ENCODE measurements around the gene SIPA1L3.

SIPA1L3 gene

GRCh38 chr19:37999309-38000213 lies 92.6 kb downstream of the SIPA1L3 start:
- DNase-seq (ENCODE audit: low read depth in 2 of 2) = no peak

DNA sequence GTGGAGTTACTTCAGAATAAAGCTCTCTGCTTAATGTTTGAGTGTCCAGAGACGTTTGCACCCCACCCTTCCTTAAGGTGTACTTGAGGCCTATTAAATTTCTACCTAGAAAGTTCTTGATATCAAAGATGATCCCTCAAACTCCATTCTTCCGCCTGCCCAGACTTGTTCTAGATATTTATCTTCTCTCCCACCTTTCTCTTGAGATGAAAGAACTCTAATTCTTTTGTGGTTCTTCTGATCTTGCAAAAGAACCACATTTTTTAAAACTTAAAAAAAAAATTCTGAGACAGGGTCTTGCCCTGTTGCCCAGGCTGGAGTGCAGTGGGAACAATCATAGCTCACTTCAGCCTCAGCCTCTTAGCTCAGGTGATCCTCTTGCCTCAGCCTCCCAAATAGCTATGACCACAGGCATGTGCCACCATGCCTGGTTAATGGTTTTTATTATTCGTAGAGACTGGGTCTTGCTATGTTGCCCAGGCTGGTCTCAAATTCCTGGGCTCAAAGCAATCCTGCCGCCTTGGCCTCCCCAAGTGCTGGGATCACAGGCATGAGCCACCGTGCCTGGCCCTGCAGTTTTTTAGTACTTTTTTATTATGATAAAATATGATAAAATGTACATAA lies 94.3 kb downstream of the SIPA1L3 start:
- DNase-seq (ENCODE audit: low read depth in 2 of 2) = no peak

- no peak for DNase-seq (ENCODE audit: low read depth in 2 of 2)
These were observed 96.6 kb downstream of the SIPA1L3 start for GRCh38 chr19:38003438-38004185.

- no peak for DNase-seq (ENCODE audit: low read depth in 2 of 2)
These were observed 97.1 kb downstream of the SIPA1L3 start for GRCh38 chr19:38004186-38004520.

GRCh38 chr19:38004521-38005223 lies 97.7 kb downstream of the SIPA1L3 start:
- DNase-seq (ENCODE audit: low read depth in 2 of 2) = no peak

GRCh38 chr19:38005224-38005614 lies 98.2 kb downstream of the SIPA1L3 start:
- DNase-seq (ENCODE audit: low read depth in 2 of 2) = no peak

DNA sequence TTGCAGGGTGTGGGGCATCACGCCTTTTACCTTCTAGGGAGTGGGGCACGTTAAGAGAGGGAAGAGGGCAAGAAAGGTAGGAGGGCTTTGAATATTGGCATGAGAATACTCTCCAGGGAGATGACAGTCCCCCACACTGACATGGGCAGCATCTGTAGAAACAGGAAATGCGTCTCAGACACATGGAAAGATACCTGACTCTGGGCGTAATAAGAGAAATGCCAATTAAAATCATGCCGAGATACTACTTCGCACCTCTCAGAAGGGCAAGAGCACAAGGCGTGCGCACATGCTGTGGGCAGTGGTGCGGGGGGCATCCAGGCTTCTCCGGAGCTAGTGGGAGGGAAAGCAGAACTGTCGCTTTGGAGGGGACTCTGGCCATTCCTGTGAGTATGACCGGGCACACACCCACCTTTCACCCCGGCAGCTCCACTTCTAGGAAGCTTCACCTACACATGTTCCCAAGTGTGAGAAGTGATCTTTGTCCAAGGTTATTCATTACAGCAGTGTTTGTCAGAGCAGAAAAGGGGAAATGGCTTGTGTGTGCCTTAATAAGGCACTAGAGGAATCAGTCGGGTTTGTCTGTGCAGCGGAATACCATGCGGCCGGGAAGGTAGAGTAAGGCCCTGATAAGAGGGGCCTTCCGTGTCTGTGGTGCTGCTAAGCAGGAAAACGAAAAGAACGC lies 99.5 kb downstream of the SIPA1L3 start:
- DNase-seq (ENCODE audit: low read depth in 2 of 2) = no peak

DNA sequence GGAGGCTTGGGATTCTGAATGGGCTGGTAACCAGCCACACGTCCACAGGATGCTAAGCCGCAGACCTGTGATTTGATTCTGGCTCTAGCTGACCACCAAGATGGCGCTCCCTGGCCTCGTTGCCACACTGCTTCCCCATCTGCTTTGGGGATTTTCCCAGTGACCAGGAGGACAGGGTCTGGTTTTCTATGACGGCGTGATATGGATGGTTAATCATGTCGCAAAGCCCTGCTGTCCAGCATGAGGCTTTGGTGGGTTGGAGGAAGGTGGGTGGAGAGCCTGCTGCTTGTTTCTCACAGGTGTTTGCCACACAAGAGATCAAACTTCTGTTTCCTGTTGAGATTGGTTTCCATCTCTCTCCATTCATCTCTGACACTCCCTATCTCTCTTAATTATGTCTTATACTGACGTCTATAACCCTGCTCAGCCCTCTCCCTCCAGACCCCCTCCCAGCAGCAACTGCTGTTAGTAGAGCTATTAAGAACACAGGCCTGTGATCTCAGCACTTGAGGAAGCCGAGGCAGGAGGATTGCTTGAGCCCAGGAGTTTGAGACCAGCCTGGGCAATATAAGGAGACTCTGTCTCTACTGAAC lies 102.7 kb downstream of the SIPA1L3 start:
- no peak for DNase-seq (ENCODE audit: low read depth in 2 of 2)

GRCh38 chr19:38011426-38011825 lies 104.4 kb downstream of the SIPA1L3 start:
- no peak for DNase-seq (ENCODE audit: low read depth in 2 of 2)

GRCh38 chr19:38012290-38012689 lies 105.3 kb downstream of the SIPA1L3 start:
- no peak for DNase-seq (ENCODE audit: low read depth in 2 of 2)

DNA sequence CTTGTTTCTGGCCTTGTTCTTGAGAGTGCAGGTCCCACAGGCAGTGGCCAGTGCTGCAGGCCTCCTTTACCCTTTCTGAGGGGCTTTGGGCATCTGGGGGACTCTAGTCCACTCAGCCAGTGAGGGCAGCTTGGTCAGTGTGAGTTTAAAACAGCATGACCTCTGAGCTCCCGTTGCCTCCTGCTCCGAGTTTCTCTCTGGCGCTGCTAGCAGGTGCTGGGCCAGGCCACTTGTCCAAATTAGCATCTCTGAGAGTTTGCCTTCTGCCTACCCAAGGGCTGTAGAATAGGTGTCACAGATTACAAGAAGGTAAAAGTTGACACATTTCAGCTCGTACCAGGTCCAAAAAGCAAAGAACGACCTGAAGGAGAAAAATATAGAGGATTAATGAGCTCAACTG lies 105.9 kb downstream of the SIPA1L3 start:
- DNase-seq (ENCODE audit: low read depth in 2 of 2) = no peak

DNA sequence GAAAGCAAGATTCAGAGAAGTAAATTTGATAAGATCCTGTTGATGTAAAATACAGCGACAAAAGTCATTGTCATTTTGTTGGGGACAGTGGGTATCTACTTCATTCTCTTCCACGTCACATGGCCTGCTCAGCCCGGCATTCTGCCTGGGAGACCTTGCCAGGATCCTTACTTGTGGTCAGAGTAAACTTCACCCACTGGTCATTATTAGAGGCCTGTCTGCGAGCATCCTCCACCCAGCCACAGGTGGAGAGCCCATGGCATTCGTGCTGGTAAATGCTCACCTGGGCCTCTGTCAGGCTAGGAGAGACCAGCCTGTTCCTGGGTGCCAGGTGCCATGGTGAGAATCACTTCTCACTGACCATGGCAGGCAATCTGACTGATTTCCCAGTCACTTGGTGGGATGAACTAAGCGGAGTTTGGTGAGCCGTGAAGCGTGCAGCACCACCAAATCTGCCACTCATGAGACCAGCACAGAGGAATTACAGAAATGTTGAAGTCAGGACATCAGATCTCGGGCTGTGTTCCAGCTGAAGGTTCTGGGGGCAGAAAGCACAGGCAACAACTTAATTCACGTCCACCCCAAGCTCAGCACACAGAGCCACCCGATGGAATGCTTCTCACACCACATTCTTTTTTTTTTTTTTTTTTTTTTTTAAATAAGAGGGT lies 107.0 kb downstream of the SIPA1L3 start:
- no peak for DNase-seq (ENCODE audit: low read depth in 2 of 2)

DNA sequence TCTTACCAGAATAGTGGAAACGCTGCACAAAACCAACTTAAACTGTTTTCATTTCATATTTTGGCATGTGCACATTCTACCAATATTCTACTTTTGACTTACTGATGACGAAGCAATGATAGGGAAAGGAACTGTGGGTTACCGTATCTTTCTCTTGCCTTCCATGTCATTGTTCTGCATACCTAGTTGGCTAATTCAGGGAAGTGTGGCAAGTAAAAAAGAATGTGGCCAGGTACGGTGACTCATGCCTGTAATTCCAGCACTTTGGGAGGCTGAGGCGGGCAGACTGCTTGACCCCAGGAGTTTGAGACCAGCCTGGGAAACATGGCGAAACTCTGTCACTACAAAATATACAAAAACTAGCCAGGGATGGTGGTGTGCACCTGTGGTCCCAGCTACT lies 108.2 kb downstream of the SIPA1L3 start:
- DNase-seq (ENCODE audit: low read depth in 2 of 2) = no peak

GRCh38 chr19:38015761-38016160 lies 108.8 kb downstream of the SIPA1L3 start:
- DNase-seq (ENCODE audit: low read depth in 2 of 2) = no peak

DNA sequence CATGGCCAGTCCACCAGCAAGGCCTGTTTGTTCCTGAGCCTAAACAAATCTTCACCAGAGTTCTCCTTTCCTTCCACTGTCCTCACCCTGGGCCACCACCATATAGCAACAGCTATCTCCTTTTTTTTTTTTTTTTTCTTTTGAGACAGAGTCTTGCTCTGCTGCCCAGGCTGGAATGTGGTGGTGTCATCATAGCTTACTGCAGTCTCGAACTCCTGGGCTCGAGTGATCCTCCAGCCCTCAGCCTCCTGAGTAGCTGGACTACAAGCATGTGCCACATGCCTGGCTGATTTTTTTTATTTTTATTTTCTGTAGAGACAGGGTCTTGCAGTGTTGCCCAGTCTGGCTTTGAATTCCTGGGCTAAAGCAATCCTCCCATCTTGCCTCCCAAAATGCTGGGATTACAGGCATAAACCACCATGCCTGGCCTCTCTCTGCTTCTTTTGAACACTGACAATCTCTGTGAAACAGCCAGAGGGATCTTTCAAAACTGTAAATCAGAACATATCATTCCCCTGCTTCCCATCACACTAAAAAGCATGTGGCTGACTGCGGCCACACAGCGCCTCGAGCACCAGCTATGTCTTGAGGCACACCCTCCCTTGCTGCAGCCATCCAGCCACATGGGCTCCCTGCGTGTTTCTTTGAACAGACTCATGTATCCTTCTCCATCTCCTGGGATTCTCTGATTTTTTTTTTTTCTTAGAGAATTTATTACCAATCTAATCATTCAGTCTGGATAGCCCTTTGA lies 110.6 kb downstream of the SIPA1L3 start:
- no peak for DNase-seq (ENCODE audit: low read depth in 2 of 2)

GRCh38 chr19:38018694-38019395 lies 111.8 kb downstream of the SIPA1L3 start:
- no peak for DNase-seq (ENCODE audit: low read depth in 2 of 2)

DNA sequence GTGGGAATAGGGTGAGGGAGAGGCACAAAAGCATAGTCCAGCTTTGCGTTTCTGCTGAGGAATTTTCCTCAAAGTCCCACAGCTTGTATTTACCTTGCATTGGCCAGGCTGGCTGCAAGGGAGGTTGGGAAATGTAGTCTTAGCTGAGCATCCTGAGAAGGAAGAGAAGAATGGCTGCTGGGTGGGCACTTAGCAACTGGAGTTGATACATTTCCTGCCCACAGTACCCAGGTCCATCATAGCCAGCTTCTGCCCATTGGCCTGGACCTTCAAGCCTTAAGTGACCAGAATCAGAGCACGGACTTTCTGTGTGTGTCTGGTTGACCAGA lies 112.4 kb downstream of the SIPA1L3 start:
- no peak for DNase-seq (ENCODE audit: low read depth in 2 of 2)

DNA sequence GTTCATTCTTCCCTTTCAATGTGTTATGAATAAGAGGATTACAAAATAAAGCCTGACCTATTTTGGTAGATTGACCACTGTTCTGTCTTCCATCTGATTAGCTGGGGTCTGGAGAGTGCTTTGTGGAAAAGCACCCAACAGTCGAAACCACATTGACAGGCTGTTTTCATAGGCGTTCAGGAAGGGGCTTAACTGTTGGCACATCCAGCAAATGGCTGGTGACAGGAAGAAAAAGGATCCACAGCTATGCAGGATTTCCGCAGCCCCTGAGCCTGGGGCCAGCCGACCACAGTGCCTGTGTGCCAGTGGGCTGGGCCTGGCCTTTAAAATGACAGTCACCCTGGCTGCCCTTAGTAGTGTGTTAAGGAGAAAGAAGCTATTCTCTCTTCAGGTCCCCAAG lies 113.3 kb downstream of the SIPA1L3 start:
- DNase-seq (ENCODE audit: low read depth in 2 of 2) = no peak

GRCh38 chr19:38021352-38021751 lies 114.3 kb downstream of the SIPA1L3 start:
- DNase-seq (ENCODE audit: low read depth in 2 of 2) = no peak
